ENCODE measurements around the gene EPSTI1.

Gene EPSTI1

DNA sequence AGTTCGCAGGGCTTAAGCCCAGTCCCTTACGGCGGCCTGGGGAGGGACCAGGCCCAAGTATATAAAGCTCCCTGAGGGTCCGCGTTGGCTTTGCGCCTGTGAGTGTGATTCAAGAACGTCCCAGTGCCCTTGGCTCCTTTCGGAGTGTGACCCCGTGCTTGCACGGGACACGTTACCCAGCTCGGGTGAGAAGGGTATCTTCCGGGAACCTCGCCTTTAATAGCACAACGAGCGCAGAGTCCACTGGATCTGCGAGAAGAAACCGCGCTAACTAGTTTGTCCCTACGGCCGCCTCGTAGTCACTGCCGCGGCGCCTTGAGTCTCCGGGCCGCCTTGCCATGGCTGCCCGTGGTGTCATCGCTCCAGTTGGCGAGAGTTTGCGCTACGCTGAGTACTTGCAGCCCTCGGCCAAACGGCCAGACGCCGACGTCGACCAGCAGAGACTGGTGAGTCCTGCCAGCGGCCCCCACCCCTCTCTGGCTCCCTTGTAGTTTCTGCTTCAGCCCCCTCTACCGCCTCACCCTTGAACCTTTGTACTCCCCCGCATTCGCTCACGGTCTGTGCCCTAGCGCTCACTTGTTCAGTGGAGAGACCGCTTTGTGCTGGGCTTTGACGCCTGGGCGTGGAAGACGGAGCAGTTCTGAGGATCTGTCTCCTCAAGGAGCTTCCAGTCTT lies 31.4 kb upstream of the EPSTI1 start, which contains the start of gene DNAJC15:
Gene DNAJC15 (plus strand): TSS at position 298 of the 675 bp plus-strand sequence. CDS start 41 bp downstream, at position 339.
- Histone ChIP-seq H3K27ac (ENCODE audit: low read depth, low read length) (peak within 1 kb of the TSS; percentile 76), H3K4me1 (ENCODE audit: control insufficient read depth, insufficient read depth, low read length, unreplicated experiment) (peaks cover 22% of the 10 kb centered on the region), H2AFZ (ENCODE audit: low read length, unreplicated experiment) (peak within 1 kb of the TSS; percentile 95), H3K79me2 (ENCODE audit: control insufficient read depth, insufficient read depth, low read length, unreplicated experiment) (peaks cover 33% of the 10 kb centered on the region), H3K27me3 (ENCODE audit: insufficient read depth, low read length) (no peaks in the 10 kb centered on the region), H3K4me3 (ENCODE audit: low read depth, low read length) (peak within 1 kb of the TSS; percentile 86), H3K36me3 (ENCODE audit: insufficient read depth, low read length) (no peaks in the 10 kb centered on the region)

DNA sequence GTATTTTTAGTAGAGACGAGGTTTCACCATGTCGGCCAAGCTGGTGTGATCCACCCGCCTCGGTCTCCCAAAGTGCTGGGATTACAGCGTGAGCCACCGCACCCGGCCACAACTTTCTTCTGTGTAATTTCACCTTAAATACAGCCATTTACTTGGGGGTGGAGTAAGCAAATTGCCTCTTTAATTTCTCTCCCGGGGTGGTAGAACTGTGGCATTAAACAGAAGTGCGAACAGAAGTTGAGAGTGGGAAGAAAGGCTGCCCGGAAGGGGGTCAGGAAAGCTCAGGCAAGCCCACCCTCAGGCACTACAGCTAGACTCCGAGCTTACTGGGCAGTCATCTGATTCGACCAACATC lies 30.9 kb upstream of the EPSTI1 start:
- H3K79me2 ChIP-seq (ENCODE audit: control insufficient read depth, insufficient read depth, low read length, unreplicated experiment), result peaks cover 28% of the 10 kb centered on the region
- peaks cover 17% of the 10 kb centered on the region for H3K4me1 ChIP-seq (ENCODE audit: control insufficient read depth, insufficient read depth, low read length, unreplicated experiment)
- H3K36me3 ChIP-seq (ENCODE audit: insufficient read depth, low read length), result no peaks in the 10 kb centered on the region
- peak overlapping the region; percentile 76 for H3K27ac ChIP-seq (ENCODE audit: low read depth, low read length)
- no peaks in the 10 kb centered on the region for H3K27me3 ChIP-seq (ENCODE audit: insufficient read depth, low read length)
- H3K4me3 ChIP-seq (ENCODE audit: low read depth, low read length), result peak overlapping the region; percentile 86
- peak overlapping the region; percentile 95 for H2AFZ ChIP-seq (ENCODE audit: low read length, unreplicated experiment)

DNA sequence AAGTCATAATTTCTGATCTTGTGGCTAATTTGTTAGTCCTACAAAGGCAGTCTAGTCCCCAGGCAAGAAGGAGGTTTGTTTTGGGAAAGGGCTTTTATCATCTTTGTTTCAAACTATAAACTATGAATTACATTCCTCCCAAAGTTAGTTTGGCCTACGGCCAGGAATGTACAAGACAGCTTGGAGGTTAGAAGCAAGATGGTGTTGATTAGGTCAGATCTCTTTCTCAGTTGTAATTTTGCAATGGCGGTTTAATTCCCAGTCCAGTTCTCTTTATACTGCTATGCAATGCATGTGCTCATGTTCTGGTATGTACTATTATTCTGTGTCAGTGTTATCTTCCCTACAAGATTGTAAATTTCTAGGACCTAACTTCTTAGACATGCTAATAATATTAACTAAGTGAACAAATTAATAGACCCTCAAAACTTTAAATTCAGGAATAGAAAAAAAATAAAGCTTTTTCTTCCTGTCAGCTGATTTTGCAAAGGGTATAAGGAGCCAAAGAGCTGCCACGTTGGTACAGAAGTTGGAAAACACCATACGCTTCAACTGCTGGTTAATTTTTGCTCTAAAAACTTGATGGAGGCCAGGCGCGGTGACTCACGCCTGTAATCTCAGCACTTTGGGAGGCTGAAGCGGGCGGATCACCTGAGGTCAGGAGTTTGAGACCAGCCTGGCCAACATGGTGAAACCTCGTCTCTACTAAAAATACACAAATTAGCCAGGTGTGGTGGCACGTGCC lies 30.1 kb upstream of the EPSTI1 start:
- Histone ChIP-seq H3K27ac (ENCODE audit: low read depth, low read length) (no peak overlapping the region), H2AFZ (ENCODE audit: low read length, unreplicated experiment) (no peak overlapping the region), H3K4me1 (ENCODE audit: control insufficient read depth, insufficient read depth, low read length, unreplicated experiment) (peaks cover 15% of the 10 kb centered on the region), H3K4me3 (ENCODE audit: low read depth, low read length) (no peak overlapping the region), H3K79me2 (ENCODE audit: control insufficient read depth, insufficient read depth, low read length, unreplicated experiment) (peaks cover 24% of the 10 kb centered on the region), H3K27me3 (ENCODE audit: insufficient read depth, low read length) (no peaks in the 10 kb centered on the region), H3K36me3 (ENCODE audit: insufficient read depth, low read length) (no peaks in the 10 kb centered on the region)

DNA sequence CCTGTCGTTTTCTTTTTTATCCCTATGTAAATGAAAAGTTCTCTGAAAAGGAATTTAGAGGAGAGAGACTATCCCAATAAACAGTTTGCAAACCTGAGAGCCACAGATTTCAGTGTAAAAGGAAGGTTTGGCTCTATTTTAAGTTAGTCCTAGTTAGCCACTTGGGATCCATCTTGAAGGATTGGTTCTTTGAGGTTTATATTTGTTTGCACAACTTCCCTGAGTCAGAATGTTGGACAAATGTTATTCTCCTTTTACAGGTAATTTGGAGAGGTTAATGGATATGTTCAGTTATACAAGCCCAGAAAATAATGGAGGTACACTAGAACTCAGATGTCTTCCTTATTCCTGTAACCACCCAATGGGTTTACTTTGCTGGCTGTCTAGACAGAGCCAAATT lies 28.8 kb upstream of the EPSTI1 start:
- no peaks in the 10 kb centered on the region for H3K36me3 ChIP-seq (ENCODE audit: insufficient read depth, low read length)
- no peak overlapping the region for H3K4me3 ChIP-seq (ENCODE audit: low read depth, low read length)
- no peaks in the 10 kb centered on the region for H3K27me3 ChIP-seq (ENCODE audit: insufficient read depth, low read length)
- H2AFZ ChIP-seq (ENCODE audit: low read length, unreplicated experiment), result no peak overlapping the region
- H3K79me2 ChIP-seq (ENCODE audit: control insufficient read depth, insufficient read depth, low read length, unreplicated experiment), result peaks cover 18% of the 10 kb centered on the region
- peaks cover 13% of the 10 kb centered on the region for H3K4me1 ChIP-seq (ENCODE audit: control insufficient read depth, insufficient read depth, low read length, unreplicated experiment)
- H3K27ac ChIP-seq (ENCODE audit: low read depth, low read length), result no peak overlapping the region

DNA sequence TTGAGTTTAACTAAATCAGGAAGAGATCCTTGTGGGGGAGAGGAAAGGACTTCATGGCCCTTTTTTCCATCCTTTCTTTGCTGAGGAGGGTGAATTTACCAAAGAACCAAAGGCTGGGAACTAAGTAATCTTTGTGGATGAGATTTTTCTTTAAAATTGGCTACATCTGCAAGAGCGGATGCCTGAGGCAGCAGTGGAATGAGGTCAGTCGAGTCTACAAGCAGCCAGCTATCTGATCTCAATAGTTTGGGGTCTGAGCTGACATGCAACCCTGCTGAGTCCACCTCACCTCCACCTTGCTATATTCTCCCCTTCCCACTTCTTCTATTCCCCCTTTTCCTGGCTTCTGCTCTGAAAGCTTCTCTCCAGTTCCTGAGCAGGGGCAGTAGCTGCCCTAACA lies 27.8 kb upstream of the EPSTI1 start:
- Histone ChIP-seq H3K4me3 (ENCODE audit: low read depth, low read length) (no peak overlapping the region), H3K4me1 (ENCODE audit: control insufficient read depth, insufficient read depth, low read length, unreplicated experiment) (peaks cover 5% of the 10 kb centered on the region), H3K27ac (ENCODE audit: low read depth, low read length) (no peak overlapping the region), H3K36me3 (ENCODE audit: insufficient read depth, low read length) (no peaks in the 10 kb centered on the region), H3K79me2 (ENCODE audit: control insufficient read depth, insufficient read depth, low read length, unreplicated experiment) (peaks cover 11% of the 10 kb centered on the region), H3K27me3 (ENCODE audit: insufficient read depth, low read length) (no peaks in the 10 kb centered on the region), H2AFZ (ENCODE audit: low read length, unreplicated experiment) (peak overlapping the region; percentile 9)

GRCh38 chr13:43016226-43016625 lies 24.2 kb upstream of the EPSTI1 start:
- no peaks in the 10 kb centered on the region for H3K27me3 ChIP-seq (ENCODE audit: insufficient read depth, low read length)
- H2AFZ ChIP-seq (ENCODE audit: low read length, unreplicated experiment), result no peak overlapping the region
- H3K4me1 ChIP-seq (ENCODE audit: control insufficient read depth, insufficient read depth, low read length, unreplicated experiment), result no peaks in the 10 kb centered on the region
- H3K79me2 ChIP-seq (ENCODE audit: control insufficient read depth, insufficient read depth, low read length, unreplicated experiment), result no peaks in the 10 kb centered on the region
- no peak overlapping the region for H3K4me3 ChIP-seq (ENCODE audit: low read depth, low read length)
- H3K27ac ChIP-seq (ENCODE audit: low read depth, low read length), result no peak overlapping the region
- no peaks in the 10 kb centered on the region for H3K36me3 ChIP-seq (ENCODE audit: insufficient read depth, low read length)

DNA sequence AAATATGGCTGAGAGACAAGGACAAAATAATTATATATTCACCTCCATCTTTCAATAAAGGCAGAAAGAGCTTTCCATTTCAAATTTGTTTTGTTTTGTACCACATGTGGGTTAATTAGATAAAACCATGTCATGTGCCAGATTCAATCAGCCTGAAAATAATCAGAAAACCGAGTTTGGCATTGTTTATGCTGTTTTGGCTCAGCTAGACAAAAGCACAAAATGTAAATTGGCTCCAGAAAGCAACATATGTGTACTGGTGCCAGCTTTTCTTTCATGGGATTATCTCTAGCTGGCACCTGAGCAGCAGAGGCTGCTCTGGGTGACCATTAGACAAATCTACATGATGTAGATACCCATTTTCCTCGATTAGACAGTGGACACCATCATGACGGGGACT lies 22.1 kb upstream of the EPSTI1 start:
- Histone ChIP-seq H3K79me2 (ENCODE audit: control insufficient read depth, insufficient read depth, low read length, unreplicated experiment) (no peaks in the 10 kb centered on the region), H3K27me3 (ENCODE audit: insufficient read depth, low read length) (no peaks in the 10 kb centered on the region), H3K4me3 (ENCODE audit: low read depth, low read length) (no peak overlapping the region), H3K4me1 (ENCODE audit: control insufficient read depth, insufficient read depth, low read length, unreplicated experiment) (peaks cover 9% of the 10 kb centered on the region), H2AFZ (ENCODE audit: low read length, unreplicated experiment) (no peak overlapping the region), H3K36me3 (ENCODE audit: insufficient read depth, low read length) (no peaks in the 10 kb centered on the region), H3K27ac (ENCODE audit: low read depth, low read length) (no peak overlapping the region)

DNA sequence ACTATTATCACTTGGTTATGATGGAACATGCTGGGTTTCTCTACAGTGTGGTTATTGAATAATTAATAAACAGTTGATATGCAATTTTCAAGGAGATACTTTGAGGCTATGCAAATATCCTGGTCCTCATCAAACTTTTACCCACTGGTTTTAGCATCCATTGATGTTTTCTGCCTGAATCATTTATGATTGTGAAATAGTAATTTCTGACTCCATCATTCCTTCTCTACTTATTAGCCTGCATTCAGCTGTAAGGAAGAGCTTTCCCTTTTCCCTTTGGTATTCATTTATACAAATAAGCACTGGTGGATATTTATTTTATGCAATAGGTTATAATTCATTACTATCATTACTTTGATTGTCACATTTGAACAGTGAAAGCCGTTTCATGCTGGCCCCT lies 17.5 kb upstream of the EPSTI1 start:
- peaks cover 54% of the 10 kb centered on the region for H3K4me1 ChIP-seq (ENCODE audit: control insufficient read depth, insufficient read depth, low read length, unreplicated experiment)
- H2AFZ ChIP-seq (ENCODE audit: low read length, unreplicated experiment), result no peak overlapping the region
- H3K4me3 ChIP-seq (ENCODE audit: low read depth, low read length), result no peak overlapping the region
- no peaks in the 10 kb centered on the region for H3K27me3 ChIP-seq (ENCODE audit: insufficient read depth, low read length)
- H3K36me3 ChIP-seq (ENCODE audit: insufficient read depth, low read length), result no peaks in the 10 kb centered on the region
- no peaks in the 10 kb centered on the region for H3K79me2 ChIP-seq (ENCODE audit: control insufficient read depth, insufficient read depth, low read length, unreplicated experiment)
- peak overlapping the region; percentile 38 for H3K27ac ChIP-seq (ENCODE audit: low read depth, low read length)

DNA sequence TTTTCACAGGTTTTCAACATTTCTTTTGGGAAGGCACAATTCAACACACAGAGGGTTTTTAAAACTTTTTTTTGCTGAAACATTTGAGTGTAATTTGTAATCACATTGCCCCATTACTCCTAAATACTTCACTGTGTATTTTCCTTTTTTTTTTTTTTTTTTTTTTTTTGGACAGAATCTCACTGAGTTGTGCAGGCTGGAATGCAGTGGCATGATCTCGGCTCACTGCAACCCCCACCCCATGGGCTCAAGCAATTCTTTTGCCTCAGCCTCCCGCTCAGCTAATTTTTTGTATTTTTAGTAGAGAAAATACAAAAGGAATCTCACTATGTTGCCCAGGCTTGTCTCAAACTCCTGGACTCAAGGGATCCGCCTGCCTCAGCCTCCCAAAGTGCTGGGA lies 16.6 kb upstream of the EPSTI1 start:
- Histone ChIP-seq H3K27ac (ENCODE audit: low read depth, low read length) (peak overlapping the region; percentile 38), H3K36me3 (ENCODE audit: insufficient read depth, low read length) (no peaks in the 10 kb centered on the region), H2AFZ (ENCODE audit: low read length, unreplicated experiment) (no peak overlapping the region), H3K27me3 (ENCODE audit: insufficient read depth, low read length) (no peaks in the 10 kb centered on the region), H3K79me2 (ENCODE audit: control insufficient read depth, insufficient read depth, low read length, unreplicated experiment) (no peaks in the 10 kb centered on the region), H3K4me3 (ENCODE audit: low read depth, low read length) (no peak overlapping the region), H3K4me1 (ENCODE audit: control insufficient read depth, insufficient read depth, low read length, unreplicated experiment) (peaks cover 58% of the 10 kb centered on the region)

DNA sequence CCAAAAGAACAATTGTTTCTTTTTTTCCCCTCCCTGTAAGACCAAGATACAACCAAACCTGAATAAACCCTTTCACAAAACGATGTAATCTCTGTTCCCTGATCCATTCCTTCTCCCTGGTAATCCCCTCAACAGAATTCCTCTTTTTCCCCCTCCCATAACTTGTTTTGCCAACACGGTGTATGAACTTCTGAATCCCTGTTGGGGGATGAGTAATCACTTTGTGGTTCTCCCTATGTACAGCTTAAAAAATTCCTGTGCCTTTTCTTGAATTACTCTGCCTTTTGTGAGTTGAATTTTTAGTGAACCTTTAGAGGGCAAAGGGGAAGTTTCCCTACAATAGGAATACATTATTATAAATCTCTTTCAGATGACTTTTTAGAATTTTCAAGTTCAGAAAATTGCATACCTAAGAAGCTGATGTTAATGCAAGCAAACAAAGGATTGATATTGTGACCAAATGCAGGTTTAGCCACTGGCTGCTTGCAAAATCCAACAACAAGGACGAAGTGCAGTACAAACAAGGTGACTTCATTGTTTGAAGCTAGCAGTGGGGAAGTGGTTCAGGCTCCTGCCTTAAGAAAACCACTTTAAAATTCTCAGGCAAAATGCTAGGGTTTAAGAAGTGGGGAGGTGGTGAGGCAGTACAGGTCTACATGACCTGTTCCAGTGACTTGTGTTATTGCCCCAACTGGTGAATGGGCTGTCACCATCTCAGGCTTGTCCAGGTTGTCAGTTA lies 15.0 kb upstream of the EPSTI1 start:
- Histone ChIP-seq H3K27me3 (ENCODE audit: insufficient read depth, low read length) (no peaks in the 10 kb centered on the region), H3K27ac (ENCODE audit: low read depth, low read length) (peak overlapping the region; percentile 98), H3K4me1 (ENCODE audit: control insufficient read depth, insufficient read depth, low read length, unreplicated experiment) (peaks cover 58% of the 10 kb centered on the region), H3K36me3 (ENCODE audit: insufficient read depth, low read length) (no peaks in the 10 kb centered on the region), H3K79me2 (ENCODE audit: control insufficient read depth, insufficient read depth, low read length, unreplicated experiment) (no peaks in the 10 kb centered on the region), H2AFZ (ENCODE audit: low read length, unreplicated experiment) (peak overlapping the region; percentile 41), H3K4me3 (ENCODE audit: low read depth, low read length) (0 out of 2 replicates have a peak overlapping the region, but pooled peaks have one; percentile 2)

Data from ACC112 (cell line).